LNCaP clone FGC (cell line): ENCODE results near the gene FOXRED2.

Source experiments
- DNase-seq: peaks from one replicate; pipeline ENCODE4 v3.0.0-alpha.2; 2011; ENCODE audit warnings: low read depth
- H3K4me3 ChIP-seq: 2 replicates; pipeline ENCODE4 v1.5.1; 2011; ENCODE audit warnings: mild to moderate bottlenecking, low read depth, low read length, control low read depth
- CTCF ChIP-seq: IDR thresholded peaks from 2 replicates; pipeline ENCODE4 v1.5.1; 2012; ENCODE audit warnings: mild to moderate bottlenecking; ENCODE audit not compliant: control insufficient read depth, insufficient read depth; ENCODE audit errors: extremely low read depth

FOXRED2 gene

GRCh38 chr22:36514766-36515165 is 7.9 kb upstream of the FOXRED2 start:
- no peak for DNase-seq

DNA sequence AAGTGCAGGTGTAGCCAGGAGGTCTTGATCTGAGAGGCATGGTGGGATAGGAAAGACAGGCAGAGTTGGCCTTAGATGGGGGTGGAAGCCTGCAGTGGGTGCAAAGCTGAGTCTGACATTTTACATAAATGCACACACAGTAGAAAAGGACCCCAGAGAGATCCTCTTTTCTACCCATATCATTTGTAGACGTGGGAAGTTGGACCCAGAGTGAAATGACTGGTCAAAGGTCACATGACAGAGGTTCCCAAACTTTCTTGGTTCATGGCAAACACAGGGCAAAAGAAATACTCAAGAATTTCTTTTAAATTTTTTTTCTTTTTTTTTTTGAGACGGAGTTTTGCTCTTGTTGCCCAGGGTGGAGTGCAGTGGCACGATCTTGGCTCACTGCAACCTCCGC is 6.2 kb upstream of the FOXRED2 start:
- H3K4me3 ChIP-seq, result no peak overlapping the region
- DNase-seq, result no peak
- no peak for TF ChIP-seq CTCF

More at GRCh38 chr22:36514766-36515165, 7.9 kb upstream of the FOXRED2 start:
- TF ChIP-seq CTCF, result no peak
- H3K4me3 ChIP-seq, result no peak overlapping the region

- no peak for TF ChIP-seq CTCF
- no peak for DNase-seq
- H3K4me3 ChIP-seq, result no peak overlapping the region
Observed at GRCh38 chr22:36512333-36512732, 5.5 kb upstream of the FOXRED2 start.

- no peak overlapping the region for H3K4me3 ChIP-seq
- TF ChIP-seq CTCF, result peak; percentile 58
- DNase-seq, result no peak
Observed at GRCh38 chr22:36510966-36511881, 4.4 kb upstream of the FOXRED2 start.

DNA sequence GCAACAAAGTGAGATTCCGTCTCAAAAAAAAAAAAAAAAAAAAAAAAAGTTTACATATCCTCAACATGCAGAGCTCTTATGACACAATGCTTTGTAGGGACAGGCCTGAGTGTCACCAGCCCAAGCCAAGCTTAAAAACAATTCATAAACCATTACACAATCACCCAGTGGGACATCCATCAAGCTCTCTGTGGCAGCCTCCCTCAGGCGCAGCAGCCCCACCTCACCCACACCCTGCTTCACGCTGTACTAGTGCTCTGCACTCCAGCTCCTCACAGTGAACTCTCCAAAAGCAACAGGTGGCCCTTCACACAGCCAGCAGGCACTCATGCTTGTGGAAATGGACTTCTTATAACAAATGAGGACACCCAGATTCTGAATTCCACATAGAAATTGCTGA is 3.5 kb upstream of the FOXRED2 start:
- DNase-seq, result no peak
- no peak for TF ChIP-seq CTCF
- H3K4me3 ChIP-seq, result no peak overlapping the region

DNA sequence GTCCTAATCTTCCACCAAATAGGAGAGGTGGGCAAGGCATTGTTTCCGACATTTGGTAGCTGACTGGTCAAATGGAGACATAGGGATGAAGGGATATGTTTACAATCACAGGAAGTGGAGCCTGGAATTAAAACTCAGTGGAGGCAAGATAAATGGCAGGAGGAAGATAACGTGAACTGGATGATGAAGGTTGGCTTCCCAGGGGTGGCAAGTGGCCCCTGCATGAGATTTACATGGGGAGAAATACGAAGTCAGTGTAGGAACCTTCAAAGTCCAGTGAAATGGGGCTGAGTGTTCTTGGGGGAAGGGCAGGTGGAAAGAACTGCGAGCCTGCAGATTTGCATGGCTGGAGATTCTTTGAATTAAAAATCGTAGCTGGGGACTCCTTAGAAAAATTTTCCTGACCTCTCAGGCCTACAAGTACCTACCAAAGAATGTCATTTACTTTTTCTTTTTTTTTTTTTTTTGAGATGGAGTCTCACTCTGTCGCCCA is 724 bp upstream of the FOXRED2 start:
- no peak for DNase-seq
- peak overlapping the region; percentile 52 for H3K4me3 ChIP-seq
- no peak for TF ChIP-seq CTCF
